Fibroblast of pulmonary artery (primary cell): Measurements from ENCODE around the gene CARD9.

ENCODE experiments used
- DNase-seq: peaks from one replicate; pipeline ENCODE4 v3.0.0-alpha.2; 2010; ENCODE audit warnings: low read depth
- H3K4me3 ChIP-seq: replicated peaks from 2 replicates; pipeline ENCODE4 v1.5.1; 2011; ENCODE audit warnings: low read depth, mild to moderate bottlenecking, control low read depth, low read length, moderate library complexity
- CTCF ChIP-seq: IDR thresholded peaks from 2 replicates; pipeline ENCODE4 v1.5.1; 2011; ENCODE audit warnings: mild to moderate bottlenecking, control low read depth, low read length, inconsistent platforms; ENCODE audit errors: missing control alignments

CARD9 gene

GRCh38 chr9:136329211-136329627 lies 44.2 kb downstream of the CARD9 start:
- H3K4me3 ChIP-seq = peak overlapping the region; percentile 73
- no peak for DNase-seq
- TF ChIP-seq CTCF = no peak

- H3K4me3 ChIP-seq = peak overlapping the region; percentile 73
- TF ChIP-seq CTCF = no peak
- DNase-seq = peak; percentile 60
Observed at GRCh38 chr9:136328622-136329041, 44.8 kb downstream of the CARD9 start.

- TF ChIP-seq CTCF = no peak
- peak overlapping the region; percentile 73 for H3K4me3 ChIP-seq
- DNase-seq = no peak
Observed at GRCh38 chr9:136328011-136328621, 45.4 kb downstream of the CARD9 start.

- no peak for TF ChIP-seq CTCF
- peak; percentile 55 for DNase-seq
- H3K4me3 ChIP-seq = peak within 1 kb of the TSS; percentile 73
Observed at GRCh38 chr9:136327304-136327974, 46.0 kb downstream of the CARD9 start, which contains the start of gene GPSM1. TSS of gene GPSM1 (plus strand) at chr9:136327539. CDS start at chr9:136327696, 157 bp downstream.

- TF ChIP-seq CTCF = no peak
- no peak for DNase-seq
- H3K4me3 ChIP-seq = peak overlapping the region; percentile 73
Observed at GRCh38 chr9:136326761-136327303, 46.6 kb downstream of the CARD9 start.

GRCh38 chr9:136326061-136326760 lies 47.3 kb downstream of the CARD9 start:
- no peak overlapping the region for H3K4me3 ChIP-seq
- no peak for TF ChIP-seq CTCF
- DNase-seq = peak; percentile 28
